Mesendoderm (in vitro differentiated cells): ENCODE data around the gene DNAL1.

Experiments used
- DNase-seq: peaks from one replicate; pipeline ENCODE4 v3.0.0; 2013
- H2AK5ac ChIP-seq: 2 replicates; pipeline ENCODE4 v1.6.1; 2013; ENCODE audit warnings: low read length, inconsistent platforms
- H2BK120ac ChIP-seq: 2 replicates; pipeline ENCODE4 v1.6.1; 2013; ENCODE audit warnings: low read depth, mild to moderate bottlenecking, low read length, moderate library complexity, mixed read lengths
- H2BK15ac ChIP-seq: replicated peaks from 2 replicates; pipeline ENCODE4 v1.6.1; 2013; ENCODE audit warnings: low read depth, mild to moderate bottlenecking, moderate library complexity
- H2BK5ac ChIP-seq: 2 replicates; pipeline ENCODE4 v1.6.1; 2013; ENCODE audit warnings: low read length, inconsistent platforms
- H3K18ac ChIP-seq: 2 replicates; pipeline ENCODE4 v1.6.1; 2013; ENCODE audit warnings: mild to moderate bottlenecking, low read length, mixed read lengths
- H3K23ac ChIP-seq: one replicate; pipeline ENCODE4 v1.6.1; 2013; ENCODE audit warnings: low read length
- H3K27ac ChIP-seq: 2 replicates; pipeline ENCODE4 v1.5.1; 2013; ENCODE audit warnings: low read depth, mild to moderate bottlenecking, inconsistent platforms, low read length, moderate library complexity
- H3K27me3 ChIP-seq: 2 replicates; pipeline ENCODE4 v1.6.1; 2013; ENCODE audit warnings: low read length, control low read depth, mild to moderate bottlenecking, inconsistent platforms; ENCODE audit not compliant: insufficient read depth, poor library complexity
- H3K36me3 ChIP-seq: 2 replicates; pipeline ENCODE4 v1.6.1; 2013; ENCODE audit warnings: low read length, inconsistent platforms; ENCODE audit not compliant: control insufficient read depth, insufficient read depth
- H3K4ac ChIP-seq: one replicate; pipeline ENCODE4 v1.6.1; 2013; ENCODE audit warnings: low read depth, mild to moderate bottlenecking, low read length, moderate library complexity
- H3K4me1 ChIP-seq: 2 replicates; pipeline ENCODE4 v1.6.1; 2013; ENCODE audit warnings: low read depth, low read length, inconsistent platforms; ENCODE audit not compliant: control insufficient read depth
- H3K4me2 ChIP-seq: 2 replicates; pipeline ENCODE4 v1.6.1; 2013; ENCODE audit warnings: low read length
- H3K4me3 ChIP-seq: 2 replicates; pipeline ENCODE4 v1.5.1; 2013; ENCODE audit warnings: mild to moderate bottlenecking, low read length
- H3K56ac ChIP-seq: one replicate; pipeline ENCODE4 v1.6.1; 2013; ENCODE audit warnings: low read length
- H3K79me1 ChIP-seq: 2 replicates; pipeline ENCODE4 v1.6.1; 2013; ENCODE audit warnings: low read length, inconsistent platforms
- H3K79me2 ChIP-seq: 2 replicates; pipeline ENCODE4 v1.6.1; 2013; ENCODE audit warnings: mild to moderate bottlenecking, low read length; ENCODE audit not compliant: control insufficient read depth, insufficient read depth
- H3K9ac ChIP-seq: 2 replicates; pipeline ENCODE4 v1.6.1; 2013; ENCODE audit warnings: low read length, inconsistent platforms
- H4K5ac ChIP-seq: one replicate; pipeline ENCODE4 v1.6.1; 2013; ENCODE audit warnings: low read length
- H4K8ac ChIP-seq: one replicate; pipeline ENCODE4 v1.6.1; 2013; ENCODE audit warnings: low read depth, mild to moderate bottlenecking, control low read depth, low read length, moderate library complexity
- WGBS: extraction: QIAGEN DNeasy Blood & Tissue Kit; methylation state at CpG from one replicate; pipeline ENCODE4 v1.1.7; 2013; ENCODE audit warnings: low lambda C conversion rate, missing lambda C conversion rate; ENCODE audit not compliant: insufficient coverage; ENCODE audit errors: extremely low coverage; 5-methylcytosine and 5-hydroxymethylcytosine counted together

The DNAL1 gene

GRCh38 chr14:73719791-73720190 is 75.0 kb downstream of the DNAL1 start:
- Histone ChIP-seq H3K4me1 (peaks cover 5% of the 10 kb centered on the region), H4K8ac (no peak overlapping the region), H3K4me3 (no peak overlapping the region), H3K4me2 (no peak overlapping the region), H2AK5ac (no peak overlapping the region), H3K79me1 (no peaks in the 10 kb centered on the region), H3K9ac (no peak overlapping the region), H3K27ac (no peak overlapping the region), H3K36me3 (peaks cover 1% of the 10 kb centered on the region), H4K5ac (no peak overlapping the region), H2BK5ac (no peak overlapping the region), H3K4ac (no peak overlapping the region), H3K18ac (no peak overlapping the region), H3K27me3 (no peaks in the 10 kb centered on the region), H2BK15ac (no peak overlapping the region), H3K79me2 (no peaks in the 10 kb centered on the region), H2BK120ac (no peak overlapping the region), H3K23ac (no peak overlapping the region), H3K56ac (no peak overlapping the region)
- DNase-seq, result no peak
- WGBS, result no CpG with 5 or more reads among the region's 8 CpGs

- peaks cover 1% of the 10 kb centered on the region for H3K36me3 ChIP-seq
- H3K23ac ChIP-seq, result no peak overlapping the region
- no peaks in the 10 kb centered on the region for H3K79me2 ChIP-seq
- no peak overlapping the region for H2BK120ac ChIP-seq
- no peak overlapping the region for H3K4me3 ChIP-seq
- H3K9ac ChIP-seq, result no peak overlapping the region
- H3K4me2 ChIP-seq, result no peak overlapping the region
- no peak overlapping the region for H2BK5ac ChIP-seq
- no peaks in the 10 kb centered on the region for H3K79me1 ChIP-seq
- H3K18ac ChIP-seq, result no peak overlapping the region
- H3K4ac ChIP-seq, result no peak overlapping the region
- no peak for DNase-seq
- H2BK15ac ChIP-seq, result no peak overlapping the region
- H3K27ac ChIP-seq, result no peak overlapping the region
- H4K8ac ChIP-seq, result no peak overlapping the region
- H3K4me1 ChIP-seq, result peaks cover 5% of the 10 kb centered on the region
- H2AK5ac ChIP-seq, result no peak overlapping the region
- no peaks in the 10 kb centered on the region for H3K27me3 ChIP-seq
- no peak overlapping the region for H3K56ac ChIP-seq
- H4K5ac ChIP-seq, result no peak overlapping the region
Measured at GRCh38 chr14:73720636-73721035, 75.8 kb downstream of the DNAL1 start.

GRCh38 chr14:73721101-73721821 is 76.5 kb downstream of the DNAL1 start:
- H2AK5ac ChIP-seq, result no peak overlapping the region
- H3K56ac ChIP-seq, result no peak overlapping the region
- DNase-seq, result no peak
- no peaks in the 10 kb centered on the region for H3K27me3 ChIP-seq
- no peak overlapping the region for H2BK120ac ChIP-seq
- H3K4me1 ChIP-seq, result peaks cover 5% of the 10 kb centered on the region
- H3K36me3 ChIP-seq, result peaks cover 1% of the 10 kb centered on the region
- H3K18ac ChIP-seq, result no peak overlapping the region
- WGBS, result no CpG with 5 or more reads among the region's 12 CpGs
- no peak overlapping the region for H2BK5ac ChIP-seq
- H4K5ac ChIP-seq, result no peak overlapping the region
- H3K27ac ChIP-seq, result no peak overlapping the region
- no peak overlapping the region for H3K23ac ChIP-seq
- H3K4ac ChIP-seq, result no peak overlapping the region
- no peaks in the 10 kb centered on the region for H3K79me2 ChIP-seq
- no peak overlapping the region for H4K8ac ChIP-seq
- no peak overlapping the region for H3K4me2 ChIP-seq
- no peak overlapping the region for H2BK15ac ChIP-seq
- no peak overlapping the region for H3K4me3 ChIP-seq
- H3K9ac ChIP-seq, result no peak overlapping the region
- no peaks in the 10 kb centered on the region for H3K79me1 ChIP-seq

GRCh38 chr14:73722581-73722980 is 77.8 kb downstream of the DNAL1 start:
- Histone ChIP-seq H3K79me2 (no peaks in the 10 kb centered on the region), H3K56ac (no peak overlapping the region), H2BK5ac (no peak overlapping the region), H3K27me3 (no peaks in the 10 kb centered on the region), H3K9ac (no peak overlapping the region), H3K36me3 (peaks cover 1% of the 10 kb centered on the region), H3K4me3 (no peak overlapping the region), H4K8ac (no peak overlapping the region), H3K18ac (no peak overlapping the region), H2AK5ac (no peak overlapping the region), H3K4me1 (peaks cover 5% of the 10 kb centered on the region), H3K27ac (no peak overlapping the region), H3K79me1 (no peaks in the 10 kb centered on the region), H4K5ac (no peak overlapping the region), H3K4ac (no peak overlapping the region), H2BK15ac (no peak overlapping the region), H3K4me2 (no peak overlapping the region), H2BK120ac (no peak overlapping the region), H3K23ac (no peak overlapping the region)
- no peak for DNase-seq
- WGBS, result no CpG with 5 or more reads among the region's 10 CpGs

GRCh38 chr14:73723406-73723796 is 78.6 kb downstream of the DNAL1 start:
- no peak for DNase-seq
- WGBS, result no CpG with 5 or more reads among the region's 7 CpGs
- Histone ChIP-seq H3K4me3 (no peak overlapping the region), H2BK15ac (no peak overlapping the region), H3K56ac (no peak overlapping the region), H3K27me3 (no peaks in the 10 kb centered on the region), H3K4me2 (no peak overlapping the region), H3K4ac (no peak overlapping the region), H3K4me1 (no peaks in the 10 kb centered on the region), H2BK5ac (no peak overlapping the region), H3K9ac (no peak overlapping the region), H4K5ac (no peak overlapping the region), H2BK120ac (no peak overlapping the region), H4K8ac (no peak overlapping the region), H3K18ac (no peak overlapping the region), H3K79me2 (no peaks in the 10 kb centered on the region), H2AK5ac (no peak overlapping the region), H3K79me1 (no peaks in the 10 kb centered on the region), H3K23ac (no peak overlapping the region), H3K36me3 (peaks cover 1% of the 10 kb centered on the region), H3K27ac (no peak overlapping the region)
